Measurements from ENCODE around the gene DNAH2.

Gene DNAH2

GRCh38 chr17:7716901-7717755 is at the start of gene DNAH2 (continued):
- TF ChIP-seq ZNF449 (tag by site-specific recombination; IDR thresholded peaks at IDR 0.05) = peak; percentile 60; the same call in 1 of the 2 replicates
- peak; percentile 62; the same call in 1 of the 2 replicates for TF ChIP-seq PRDM4 (tag by site-specific recombination; IDR thresholded peaks at IDR 0.05)
- no peak for TF ChIP-seq HOXC10 (CRISPR knock-in tag; IDR thresholded peaks at IDR 0.05)
- TF ChIP-seq ZNF10 (tag by site-specific recombination; IDR thresholded peaks at IDR 0.05) = peak; percentile 65; the same call in 1 of the 2 replicates
- peak; percentile 95 for TF ChIP-seq ZNF501 (tag by site-specific recombination; IDR thresholded peaks at IDR 0.05)
- TF ChIP-seq, protein P1, sequence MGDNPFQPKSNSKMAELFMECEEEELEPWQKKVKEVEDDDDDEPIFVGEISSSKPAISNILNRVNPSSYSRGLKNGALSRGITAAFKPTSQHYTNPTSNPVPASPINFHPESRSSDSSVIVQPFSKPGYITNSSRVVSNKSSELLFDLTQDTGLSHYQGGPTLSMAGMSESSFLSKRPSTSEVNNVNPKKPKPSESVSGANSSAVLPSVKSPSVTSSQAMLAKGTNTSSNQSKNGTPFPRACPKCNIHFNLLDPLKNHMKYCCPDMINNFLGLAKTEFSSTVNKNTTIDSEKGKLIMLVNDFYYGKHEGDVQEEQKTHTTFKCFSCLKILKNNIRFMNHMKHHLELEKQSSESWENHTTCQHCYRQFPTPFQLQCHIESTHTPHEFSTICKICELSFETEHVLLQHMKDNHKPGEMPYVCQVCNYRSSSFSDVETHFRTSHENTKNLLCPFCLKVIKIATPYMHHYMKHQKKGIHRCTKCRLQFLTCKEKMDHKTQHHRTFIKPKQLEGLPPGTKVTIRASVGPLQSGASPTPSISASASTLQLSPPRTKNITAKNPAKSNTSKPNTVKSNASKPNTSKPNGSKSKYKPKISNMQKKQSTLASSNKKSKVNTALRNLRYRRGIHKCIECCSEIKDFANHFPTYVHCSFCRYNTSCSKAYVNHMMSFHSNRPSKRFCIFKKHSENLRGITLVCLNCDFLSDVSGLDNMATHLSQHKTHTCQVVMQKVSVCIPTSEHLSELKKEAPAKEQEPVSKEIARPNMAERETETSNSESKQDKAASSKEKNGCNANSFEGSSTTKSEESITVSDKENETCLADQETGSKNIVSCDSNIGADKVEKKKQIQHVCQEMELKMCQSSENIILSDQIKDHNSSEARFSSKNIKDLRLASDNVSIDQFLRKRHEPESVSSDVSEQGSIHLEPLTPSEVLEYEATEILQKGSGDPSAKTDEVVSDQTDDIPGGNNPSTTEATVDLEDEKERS (tag by site-specific recombination; IDR thresholded peaks at IDR 0.05) = peak; percentile 94
- TF ChIP-seq ZNF623 (tag by site-specific recombination; IDR thresholded peaks at IDR 0.05) = peak; percentile 44; the same call in 1 of the 2 replicates
- peak; percentile 32; the same call in 1 of the 2 replicates for TF ChIP-seq MZF1 (tag by site-specific recombination; IDR thresholded peaks at IDR 0.05; ENCODE audit: borderline replicate concordance)
- TF ChIP-seq ZNF169 (tag by site-specific recombination; IDR thresholded peaks at IDR 0.05) = no peak
- TF ChIP-seq ZBTB8A (tag by site-specific recombination; IDR thresholded peaks at IDR 0.05) = peak; percentile 98
- TF ChIP-seq KLF8 (tag by site-specific recombination; IDR thresholded peaks at IDR 0.05) = peak; percentile 97
- TF ChIP-seq ZNF707 (tag by site-specific recombination; IDR thresholded peaks at IDR 0.05) = peak; percentile 53; the same call in 1 of the 2 replicates
- TF ChIP-seq, protein P2, sequence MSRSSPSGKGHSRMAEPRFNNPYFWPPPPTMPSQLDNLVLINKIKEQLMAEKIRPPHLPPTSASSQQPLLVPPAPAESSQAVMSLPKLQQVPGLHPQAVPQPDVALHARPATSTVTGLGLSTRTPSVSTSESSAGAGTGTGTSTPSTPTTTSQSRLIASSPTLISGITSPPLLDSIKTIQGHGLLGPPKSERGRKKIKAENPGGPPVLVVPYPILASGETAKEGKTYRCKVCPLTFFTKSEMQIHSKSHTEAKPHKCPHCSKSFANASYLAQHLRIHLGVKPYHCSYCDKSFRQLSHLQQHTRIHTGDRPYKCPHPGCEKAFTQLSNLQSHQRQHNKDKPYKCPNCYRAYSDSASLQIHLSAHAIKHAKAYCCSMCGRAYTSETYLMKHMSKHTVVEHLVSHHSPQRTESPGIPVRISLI (tag by site-specific recombination; IDR thresholded peaks at IDR 0.05) = no peak
- peak; percentile 79 for TF ChIP-seq KLF1 (tag by site-specific recombination; IDR thresholded peaks at IDR 0.05)
- TF ChIP-seq ZNF654 (tag by site-specific recombination; IDR thresholded peaks at IDR 0.05; ENCODE audit: low read depth) = peak; percentile 52
- TF ChIP-seq REPIN1 (tag by site-specific recombination; IDR thresholded peaks at IDR 0.05; ENCODE audit: low read depth) = peak; percentile 78; the same call in 1 of the 2 replicates
- no peak for TF ChIP-seq ZNF274 (IDR thresholded peaks at IDR 0.05; ENCODE audit: low read length)
- TF ChIP-seq ZNF274 (tag by site-specific recombination; IDR thresholded peaks at IDR 0.05; ENCODE audit: borderline replicate concordance) = no peak
- TF ChIP-seq TCF7L2 (IDR thresholded peaks at IDR 0.05; ENCODE audit: borderline replicate concordance, low read depth, low read length) = no peak
- TF ChIP-seq ZBTB11 (tag by site-specific recombination; conservative IDR thresholded peaks at IDR 0.05; ENCODE audit: low read depth) = peak; percentile 66
- peak; percentile 77; the same call in 1 of the 2 replicates for TF ChIP-seq IKZF3 (tag by site-specific recombination; IDR thresholded peaks at IDR 0.05)
- TF ChIP-seq MEIS1 (CRISPR knock-in tag; IDR thresholded peaks at IDR 0.05; ENCODE audit: borderline replicate concordance) = no peak
- no peak; the same call in 1 of the 2 replicates for TF ChIP-seq ZNF394 (tag by site-specific recombination; IDR thresholded peaks at IDR 0.05; ENCODE audit: borderline replicate concordance)
- TF ChIP-seq ZNF558 (tag by site-specific recombination; IDR thresholded peaks at IDR 0.05) = peak; percentile 76; the same call in 1 of the 2 replicates
- peak; percentile 59; the same call in 1 of the 2 replicates for TF ChIP-seq YY2 (tag by site-specific recombination; IDR thresholded peaks at IDR 0.05)
- TF ChIP-seq ZNF324 (tag by site-specific recombination; IDR thresholded peaks at IDR 0.05) = peak; percentile 99
- peak; percentile 96 for TF ChIP-seq GLIS2 (tag by site-specific recombination; IDR thresholded peaks at IDR 0.05)
- peak; percentile 80 for TF ChIP-seq ZBTB21 (tag by site-specific recombination; IDR thresholded peaks at IDR 0.05)

Measured in HEK293 (cell line).